PC-3 (cell line): ENCODE results near the gene SIPA1L3.

Experiments
- EZH2 ChIP-seq: fragments of 300-600 bp; sonication (generic); IDR thresholded peaks from one replicate; pipeline ENCODE4 v1.6.1; 2017; ENCODE audit warnings: antibody characterized with exemption, mild to moderate bottlenecking, low read length; ENCODE audit not compliant: unreplicated experiment
- EZH2phosphoT487 ChIP-seq: fragments of 300-600 bp; sonication (generic); IDR thresholded peaks from 2 replicates; pipeline ENCODE4 v1.6.1; 2018; ENCODE audit warnings: mild to moderate bottlenecking, antibody characterized with exemption, low read length, borderline replicate concordance
- TF ChIP-seq, protein P1 (sequence below): fragments of 300-600 bp; sonication (generic); conservative IDR thresholded peaks from 2 replicates; pipeline ENCODE4 v1.5.1; 2017; ENCODE audit warnings: antibody characterized with exemption, low read depth, mild to moderate bottlenecking, low read length

DNA sequence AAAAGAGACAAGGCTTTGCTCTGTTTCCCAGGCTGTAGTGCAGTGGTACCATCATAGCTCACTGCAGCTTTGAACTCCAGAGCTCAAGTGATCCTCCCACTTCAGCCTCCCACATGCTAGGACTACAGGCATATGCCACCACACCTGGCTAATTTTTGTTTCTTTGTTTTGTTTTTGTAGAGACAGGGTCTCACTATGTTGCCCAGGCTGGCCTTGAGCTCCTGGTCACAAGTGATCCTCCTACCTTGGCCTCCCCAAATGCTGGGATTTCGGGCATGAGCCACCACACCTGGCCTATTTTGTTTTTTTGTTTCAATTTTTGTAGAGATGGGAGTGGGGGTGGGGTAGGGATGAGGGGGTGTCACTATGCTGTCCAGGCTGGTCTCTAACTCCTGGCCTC, 7.6 kb upstream of the SIPA1L3 start:
- TF ChIP-seq, protein P1, sequence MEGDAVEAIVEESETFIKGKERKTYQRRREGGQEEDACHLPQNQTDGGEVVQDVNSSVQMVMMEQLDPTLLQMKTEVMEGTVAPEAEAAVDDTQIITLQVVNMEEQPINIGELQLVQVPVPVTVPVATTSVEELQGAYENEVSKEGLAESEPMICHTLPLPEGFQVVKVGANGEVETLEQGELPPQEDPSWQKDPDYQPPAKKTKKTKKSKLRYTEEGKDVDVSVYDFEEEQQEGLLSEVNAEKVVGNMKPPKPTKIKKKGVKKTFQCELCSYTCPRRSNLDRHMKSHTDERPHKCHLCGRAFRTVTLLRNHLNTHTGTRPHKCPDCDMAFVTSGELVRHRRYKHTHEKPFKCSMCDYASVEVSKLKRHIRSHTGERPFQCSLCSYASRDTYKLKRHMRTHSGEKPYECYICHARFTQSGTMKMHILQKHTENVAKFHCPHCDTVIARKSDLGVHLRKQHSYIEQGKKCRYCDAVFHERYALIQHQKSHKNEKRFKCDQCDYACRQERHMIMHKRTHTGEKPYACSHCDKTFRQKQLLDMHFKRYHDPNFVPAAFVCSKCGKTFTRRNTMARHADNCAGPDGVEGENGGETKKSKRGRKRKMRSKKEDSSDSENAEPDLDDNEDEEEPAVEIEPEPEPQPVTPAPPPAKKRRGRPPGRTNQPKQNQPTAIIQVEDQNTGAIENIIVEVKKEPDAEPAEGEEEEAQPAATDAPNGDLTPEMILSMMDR = no peak
- TF ChIP-seq EZH2 (no peak), EZH2phosphoT487 (no peak)
